Mesenchymal stem cell (in vitro differentiated cells and primary cell): ENCODE measurements around the gene DDIT3.

Source experiments
- DNase-seq: peaks from one replicate; pipeline ENCODE4 v3.0.0-alpha.2; 2013
- H2AFZ ChIP-seq: one replicate; pipeline ENCODE4 v1.6.1; 2013; ENCODE audit warnings: low read depth, mild to moderate bottlenecking, control low read depth, inconsistent platforms, low read length, moderate library complexity
- H2AK5ac ChIP-seq: 2 replicates; pipeline ENCODE4 v1.6.1; 2013; ENCODE audit warnings: low read length, moderate library complexity, mild to moderate bottlenecking, inconsistent platforms; ENCODE audit not compliant: severe bottlenecking
- H2BK120ac ChIP-seq: one replicate; pipeline ENCODE4 v1.6.1; 2013; ENCODE audit warnings: low read depth, mild to moderate bottlenecking, inconsistent platforms, low read length, moderate library complexity
- H2BK12ac ChIP-seq, 2 experiments: one replicate each; pipeline ENCODE4 v1.6.1; 2013; ENCODE audit warnings: inconsistent platforms in 2 of 2, low read length in 2 of 2, mild to moderate bottlenecking in 2 of 2, moderate library complexity in 2 of 2, control low read depth in 1 of 2
- H2BK15ac ChIP-seq: one replicate; pipeline ENCODE4 v1.6.1; 2013; ENCODE audit warnings: mild to moderate bottlenecking, low read depth, inconsistent platforms; ENCODE audit not compliant: poor library complexity, severe bottlenecking
- H2BK5ac ChIP-seq: 2 replicates; pipeline ENCODE4 v1.6.1; 2013; ENCODE audit warnings: low read depth, mild to moderate bottlenecking, low read length, control low read depth, inconsistent platforms; ENCODE audit not compliant: poor library complexity, severe bottlenecking
- H3K14ac ChIP-seq, 2 experiments: one replicate each; pipeline ENCODE4 v1.6.1; 2013; ENCODE audit warnings: inconsistent platforms in 2 of 2, low read length in 2 of 2, control low read depth in 1 of 2, mild to moderate bottlenecking in 1 of 2, moderate library complexity in 1 of 2
- H3K18ac ChIP-seq, 2 experiments: one replicate each; pipeline ENCODE4 v1.6.1; 2013; ENCODE audit warnings: inconsistent platforms in 2 of 2, low read length in 2 of 2, control low read depth in 1 of 2, low read depth in 1 of 2, mild to moderate bottlenecking in 1 of 2
- H3K23ac ChIP-seq, 2 experiments: one replicate each; pipeline ENCODE4 v1.6.1; 2013; ENCODE audit warnings: inconsistent platforms in 2 of 2, low read length in 2 of 2, mild to moderate bottlenecking in 2 of 2, moderate library complexity in 2 of 2, control low read depth in 1 of 2
- H3K27ac ChIP-seq: 2 replicates; pipeline ENCODE4 v1.5.1; 2013; ENCODE audit warnings: mild to moderate bottlenecking, moderate library complexity, low read length, control low read depth, inconsistent platforms; ENCODE audit not compliant: poor library complexity, severe bottlenecking
- H3K27me3 ChIP-seq, 2 experiments: 2 replicates each; pipeline versions ENCODE4 v1.6.1 to v1.7.0; 2013; ENCODE audit warnings: low read length in 2 of 2, mild to moderate bottlenecking in 2 of 2, moderate library complexity in 2 of 2, control low read depth in 1 of 2, inconsistent platforms in 1 of 2; ENCODE audit not compliant: control insufficient read depth in 1 of 2, insufficient read depth in 1 of 2
- H3K36me3 ChIP-seq, 2 experiments: 2 replicates each; pipeline versions ENCODE4 v1.6.1 to v1.7.0; 2013; ENCODE audit warnings: low read length in 2 of 2, control low read depth in 1 of 2, inconsistent platforms in 1 of 2, low read depth in 1 of 2, mild to moderate bottlenecking in 1 of 2; ENCODE audit not compliant: insufficient read depth in 2 of 2, control insufficient read depth in 1 of 2
- H3K4ac ChIP-seq, 2 experiments: one replicate each; pipeline ENCODE4 v1.6.1; 2013; ENCODE audit warnings: inconsistent platforms in 2 of 2, low read length in 2 of 2, mild to moderate bottlenecking in 2 of 2, moderate library complexity in 2 of 2, control low read depth in 1 of 2, low read depth in 1 of 2
- H3K4me1 ChIP-seq: 2 replicates; pipeline ENCODE4 v1.6.1; 2013; ENCODE audit warnings: low read depth, low read length, control low read depth; ENCODE audit not compliant: control insufficient read depth, insufficient read depth
- H3K4me2 ChIP-seq: 2 replicates; pipeline ENCODE4 v1.6.1; 2013; ENCODE audit warnings: low read length, mild to moderate bottlenecking, inconsistent platforms; ENCODE audit not compliant: poor library complexity, severe bottlenecking
- H3K4me3 ChIP-seq, 2 experiments: 2 replicates each; pipeline versions ENCODE4 v1.5.1 to v1.7.0; 2013; ENCODE audit warnings: low read length in 2 of 2, mild to moderate bottlenecking in 2 of 2, control low read depth in 1 of 2, low read depth in 1 of 2; ENCODE audit not compliant: insufficient read depth in 1 of 2
- H3K79me1 ChIP-seq: replicated peaks from 2 replicates; pipeline ENCODE4 v1.6.1; 2013; ENCODE audit warnings: mild to moderate bottlenecking, control low read depth, low read length, inconsistent platforms; ENCODE audit not compliant: poor library complexity, severe bottlenecking
- H3K9ac ChIP-seq: 2 replicates; pipeline ENCODE4 v1.7.0; 2013; ENCODE audit warnings: mild to moderate bottlenecking, low read length, moderate library complexity
- H3K9me3 ChIP-seq: 2 replicates; pipeline ENCODE4 v1.7.0; 2013; ENCODE audit warnings: mild to moderate bottlenecking, low read length; ENCODE audit not compliant: control insufficient read depth
- H4K8ac ChIP-seq: one replicate; pipeline ENCODE4 v1.6.1; 2013; ENCODE audit warnings: inconsistent platforms, mild to moderate bottlenecking, low read length, moderate library complexity
- H4K91ac ChIP-seq: one replicate; pipeline ENCODE4 v1.6.1; 2013; ENCODE audit warnings: mild to moderate bottlenecking, low read length, inconsistent platforms
- WGBS: methylation state at CpG from one replicate; pipeline ENCODE4 v1.1.7; 2013; ENCODE audit warnings: mixed read lengths; 5-methylcytosine and 5-hydroxymethylcytosine counted together

Gene DDIT3

GRCh38 chr12:57541001-57541400 is 20.7 kb upstream of the DDIT3 start:
- H3K4me3 ChIP-seq = no peak overlapping the region
- H3K14ac ChIP-seq = no peak overlapping the region
- H4K8ac ChIP-seq = no peak overlapping the region
- no peak overlapping the region for H3K9ac ChIP-seq
- no peak overlapping the region for H2BK15ac ChIP-seq
- no peak for DNase-seq
- no peak overlapping the region for H3K27ac ChIP-seq
- peaks cover 19 to 80% of the 10 kb centered on the region in 2 experiments for H3K36me3 ChIP-seq
- H3K18ac ChIP-seq = no peak overlapping the region
- no peak overlapping the region for H2BK12ac ChIP-seq
- H3K4me2 ChIP-seq = no peak overlapping the region
- H3K4me1 ChIP-seq = peaks cover 4% of the 10 kb centered on the region
- no peak overlapping the region for H2BK120ac ChIP-seq
- peaks cover 45% of the 10 kb centered on the region for H3K79me1 ChIP-seq
- no peak overlapping the region for H3K4ac ChIP-seq
- no peak overlapping the region for H2AK5ac ChIP-seq
- no peak overlapping the region for H2AFZ ChIP-seq
- no peak overlapping the region for H3K23ac ChIP-seq
- H3K9me3 ChIP-seq = no peaks in the 10 kb centered on the region
- whole genome bisulfite sequencing = 54% methylated on average over 2 of the region's 2 CpGs
- H2BK5ac ChIP-seq = no peak overlapping the region
- H3K27me3 ChIP-seq = no peaks in the 10 kb centered on the region
- no peak overlapping the region for H4K91ac ChIP-seq

GRCh38 chr12:57539134-57539768 is 18.9 kb upstream of the DDIT3 start:
- H2AFZ ChIP-seq = no peak overlapping the region
- H3K27me3 ChIP-seq = no peaks in the 10 kb centered on the region
- no peak overlapping the region for H3K4me3 ChIP-seq
- H4K91ac ChIP-seq = no peak overlapping the region
- H3K14ac ChIP-seq = no peak overlapping the region
- H3K23ac ChIP-seq = no peak overlapping the region
- DNase-seq = no peak
- no peaks in the 10 kb centered on the region for H3K9me3 ChIP-seq
- no peak overlapping the region for H3K18ac ChIP-seq
- WGBS = over 99% methylated on average over 5 of the region's 5 CpGs
- no peaks in the 10 kb centered on the region for H3K4me1 ChIP-seq
- H3K79me1 ChIP-seq = peaks cover 50% of the 10 kb centered on the region
- no peak overlapping the region for H2BK120ac ChIP-seq
- no peak overlapping the region for H2BK12ac ChIP-seq
- H3K27ac ChIP-seq = no peak overlapping the region
- no peak overlapping the region for H2AK5ac ChIP-seq
- no peak overlapping the region for H3K4me2 ChIP-seq
- no peak overlapping the region for H3K9ac ChIP-seq
- no peak overlapping the region for H2BK5ac ChIP-seq
- H3K4ac ChIP-seq = no peak overlapping the region
- H4K8ac ChIP-seq = no peak overlapping the region
- H3K36me3 ChIP-seq = peaks cover 37 to 83% of the 10 kb centered on the region in 2 experiments
- no peak overlapping the region for H2BK15ac ChIP-seq

GRCh38 chr12:57536597-57536942 is 16.3 kb upstream of the DDIT3 start:
- H3K4me3 ChIP-seq = no peak overlapping the region
- H3K4ac ChIP-seq = no peak overlapping the region
- no peak overlapping the region for H3K27ac ChIP-seq
- H3K14ac ChIP-seq = no peak overlapping the region
- no peak overlapping the region for H2BK15ac ChIP-seq
- no peak overlapping the region for H4K91ac ChIP-seq
- H3K79me1 ChIP-seq = peaks cover 49% of the 10 kb centered on the region
- 94% methylated on average over 1 of the region's 1 CpG for WGBS
- no peaks in the 10 kb centered on the region for H3K9me3 ChIP-seq
- no peaks in the 10 kb centered on the region for H3K27me3 ChIP-seq
- no peak for DNase-seq
- H3K18ac ChIP-seq = no peak overlapping the region
- no peak overlapping the region for H4K8ac ChIP-seq
- no peak overlapping the region for H3K4me2 ChIP-seq
- peaks cover 57 to 91% of the 10 kb centered on the region in 2 experiments for H3K36me3 ChIP-seq
- no peak overlapping the region for H3K23ac ChIP-seq
- H3K9ac ChIP-seq = no peak overlapping the region
- no peak overlapping the region for H2AFZ ChIP-seq
- H2BK12ac ChIP-seq = no peak overlapping the region
- no peak overlapping the region for H2BK120ac ChIP-seq
- H2AK5ac ChIP-seq = no peak overlapping the region
- H2BK5ac ChIP-seq = no peak overlapping the region
- H3K4me1 ChIP-seq = no peaks in the 10 kb centered on the region

- no peak overlapping the region for H4K8ac ChIP-seq
These were observed 15.7 kb upstream of the DDIT3 start for GRCh38 chr12:57535764-57536596.

More at GRCh38 chr12:57535764-57536596, 15.7 kb upstream of the DDIT3 start:
- Histone ChIP-seq H4K91ac (no peak overlapping the region), H2BK15ac (no peak overlapping the region), H3K4me1 (no peaks in the 10 kb centered on the region), H3K9ac (no peak overlapping the region), H2AK5ac (no peak overlapping the region), H3K4ac (no peak overlapping the region), H3K79me1 (peaks cover 47% of the 10 kb centered on the region), H3K27me3 (no peaks in the 10 kb centered on the region), H2BK12ac (no peak overlapping the region), H3K4me2 (no peak overlapping the region), H3K9me3 (no peaks in the 10 kb centered on the region), H3K18ac (no peak overlapping the region), H3K4me3 (no peak overlapping the region), H3K14ac (no peak overlapping the region), H2AFZ (no peak overlapping the region), H3K36me3 (peaks cover 59 to 91% of the 10 kb centered on the region in 2 experiments), H3K23ac (no peak overlapping the region), H2BK120ac (no peak overlapping the region), H2BK5ac (no peak overlapping the region), H3K27ac (no peak overlapping the region)
- no peak for DNase-seq
- WGBS = 70% methylated on average over 4 of the region's 6 CpGs
